Measurements from ENCODE around the gene CHMP1A.
A peak's percentile ranks its signal among the peaks of the same experiment; 100 is the strongest.
"Not testable (repeated sequence)": the region's sequence is repeated elsewhere in the genome, so short reads cannot be mapped to it uniquely, and the experiment has no call there.

Gene CHMP1A

GRCh38 chr16:89657442-89658220 is at the start of gene CHMP1A, which contains the start of gene SPATA33:
Gene CHMP1A (minus strand): TSS chr16:89657708. CDS start chr16:89657588, 120 bp downstream.
Gene SPATA33 (plus strand): TSS chr16:89657836. CDS start chr16:89657912, 76 bp downstream.
- peak; percentile 86 to 90 (median 88) for DNase-seq

GRCh38 chr16:89706518-89707260 is 49.2 kb upstream of the CHMP1A start:
- no peak for DNase-seq

- no peak for DNase-seq
These were observed 47.5 kb upstream of the CHMP1A start for GRCh38 chr16:89705006-89705405.

- DNase-seq = no peak
These were observed 46.8 kb upstream of the CHMP1A start for GRCh38 chr16:89704281-89704680.

- DNase-seq = peak; percentile 94 to 98 (median 97)
These were observed 44.2 kb upstream of the CHMP1A start, which contains the start of gene SPATA2L for GRCh38 chr16:89701425-89702406. Gene SPATA2L (minus strand): TSS chr16:89701705. CDS start chr16:89701232, 473 bp downstream.

GRCh38 chr16:89700649-89701424 is 43.3 kb upstream of the CHMP1A start:
- DNase-seq = peak in 2 of 4 experiments; percentile 52 to 59

- DNase-seq = peak; percentile 87 to 94 (median 92)
These were observed 42.7 kb upstream of the CHMP1A start for GRCh38 chr16:89700100-89700648.

- DNase-seq = not testable (repeated sequence)
These were observed 42.2 kb upstream of the CHMP1A start for GRCh38 chr16:89699629-89700099.

- not testable (repeated sequence) for DNase-seq
These were observed 41.2 kb upstream of the CHMP1A start for GRCh38 chr16:89698717-89699116.

- no peak for DNase-seq
These were observed 40.3 kb upstream of the CHMP1A start for GRCh38 chr16:89697616-89698331.

- DNase-seq = no peak
These were observed 39.7 kb upstream of the CHMP1A start for GRCh38 chr16:89697161-89697615.

- DNase-seq = no peak
These were observed 39.2 kb upstream of the CHMP1A start for GRCh38 chr16:89696670-89697128.

GRCh38 chr16:89695875-89696669 is 38.6 kb upstream of the CHMP1A start:
- no peak for DNase-seq

- no peak for DNase-seq
These were observed 37.8 kb upstream of the CHMP1A start for GRCh38 chr16:89695086-89695874.

GRCh38 chr16:89694784-89695085 is 37.2 kb upstream of the CHMP1A start:
- DNase-seq = not testable (repeated sequence)

- no peak for DNase-seq
These were observed 36.6 kb upstream of the CHMP1A start for GRCh38 chr16:89693931-89694783.

GRCh38 chr16:89693289-89693731 is 35.8 kb upstream of the CHMP1A start:
- no peak for DNase-seq
